GM19035 (cell line): ENCODE data around the gene PTPRF.
"Not testable (repeated sequence)": the region's sequence is repeated elsewhere in the genome, so short reads cannot be mapped to it uniquely, and the experiment has no call there.

Experiments used
- ATAC-seq: cut with Tn5 transposase; IDR thresholded peaks from one replicate; pipeline ENCODE4 v1.9.1; 2021; ENCODE audit not compliant: unreplicated experiment

PTPRF gene

DNA sequence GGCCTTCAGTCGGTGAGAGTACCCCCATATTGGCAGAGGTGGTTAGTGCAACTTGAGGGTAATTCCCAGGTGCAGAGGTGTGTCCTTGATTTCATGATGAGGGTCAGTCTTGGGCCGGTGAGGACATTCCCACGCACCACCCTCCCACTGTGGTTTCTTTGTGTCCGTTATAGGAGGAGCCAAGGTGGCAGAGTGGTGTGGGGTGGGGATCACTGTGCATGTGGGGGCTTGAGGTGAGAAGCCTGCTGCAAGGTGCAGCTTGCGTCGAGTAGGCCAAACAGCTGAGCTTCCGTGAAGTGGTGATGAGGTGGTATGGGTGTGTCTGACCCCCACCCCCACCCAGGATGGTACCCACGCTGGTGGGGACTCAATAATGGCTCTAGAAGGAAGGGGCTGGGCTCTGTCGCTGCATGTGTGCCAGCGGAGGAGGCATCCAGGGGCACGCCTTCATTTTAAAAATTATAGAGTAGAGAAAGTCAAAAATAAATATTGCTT, 6.2 kb downstream of the PTPRF start:
- ATAC-seq = no peak

DNA sequence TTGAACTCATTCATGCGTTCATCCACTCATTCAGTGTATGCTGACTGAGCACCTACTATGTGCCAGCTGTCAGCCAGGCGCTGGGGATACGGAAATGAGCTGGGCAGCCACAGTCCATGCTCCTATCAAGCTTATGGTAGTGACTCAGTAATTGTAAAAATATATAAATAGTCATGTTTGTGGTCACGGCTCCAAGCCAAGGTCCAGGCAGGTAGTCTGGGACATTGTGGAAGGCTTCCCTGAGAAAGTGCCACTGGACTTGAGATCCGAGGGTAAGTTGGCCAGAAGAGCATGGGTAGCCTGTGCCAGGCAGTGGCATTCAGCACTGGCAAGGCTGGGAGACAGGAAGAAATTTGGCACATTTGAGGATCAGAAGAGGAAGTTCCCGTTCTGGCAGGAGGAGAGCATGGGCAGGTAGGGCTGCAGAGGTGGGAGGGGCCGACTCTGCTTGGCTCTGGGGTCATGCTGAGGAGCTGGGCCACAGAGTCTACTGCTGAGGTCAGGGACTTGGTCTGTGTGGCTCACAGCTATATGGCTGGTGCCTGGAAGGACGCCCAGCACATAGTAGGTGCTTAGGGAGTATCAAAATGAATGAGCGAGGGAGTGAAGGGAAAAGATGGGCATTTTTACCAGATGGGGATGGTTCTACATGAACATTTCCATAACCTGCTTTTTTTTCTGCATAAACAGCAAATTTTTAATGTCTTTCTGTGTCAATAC, 6.9 kb downstream of the PTPRF start:
- ATAC-seq = no peak

DNA sequence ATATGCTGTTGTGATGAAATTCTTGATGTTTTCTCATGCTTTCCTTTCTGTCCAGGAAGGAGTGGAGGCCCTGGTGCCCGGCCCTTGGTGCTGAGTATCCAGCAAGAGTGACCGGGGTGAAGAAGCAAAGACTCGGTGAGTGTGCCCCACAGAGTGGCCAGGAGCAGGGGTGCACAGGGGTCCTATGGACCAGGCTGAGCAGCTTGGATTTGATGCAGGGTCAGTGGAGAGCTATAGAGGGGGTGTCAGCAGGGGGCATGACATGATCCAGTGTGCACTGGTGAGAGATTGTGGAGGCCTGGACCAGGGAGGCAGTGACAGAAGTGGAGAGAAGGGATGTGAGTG, 7.4 kb downstream of the PTPRF start:
- no peak for ATAC-seq

DNA sequence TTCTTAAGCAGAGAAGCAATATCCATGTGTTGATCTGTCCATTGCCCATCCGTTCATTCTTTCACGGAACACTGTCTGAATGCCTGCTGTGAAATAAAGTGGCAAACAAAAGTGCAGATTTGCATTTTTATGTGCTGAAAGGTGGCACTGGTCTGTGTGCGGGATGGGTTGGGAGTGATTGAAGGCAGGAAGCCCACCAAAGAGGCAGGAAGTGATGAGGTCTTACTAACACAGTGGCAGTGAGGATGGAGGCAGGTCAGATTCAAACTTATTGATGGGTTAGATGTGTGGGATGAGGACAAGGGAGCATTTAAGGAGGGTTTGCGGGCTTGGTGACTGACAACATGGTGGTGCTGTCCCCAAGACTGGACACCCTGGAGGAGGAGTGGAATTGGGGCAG, 8.3 kb downstream of the PTPRF start:
- ATAC-seq = no peak

DNA sequence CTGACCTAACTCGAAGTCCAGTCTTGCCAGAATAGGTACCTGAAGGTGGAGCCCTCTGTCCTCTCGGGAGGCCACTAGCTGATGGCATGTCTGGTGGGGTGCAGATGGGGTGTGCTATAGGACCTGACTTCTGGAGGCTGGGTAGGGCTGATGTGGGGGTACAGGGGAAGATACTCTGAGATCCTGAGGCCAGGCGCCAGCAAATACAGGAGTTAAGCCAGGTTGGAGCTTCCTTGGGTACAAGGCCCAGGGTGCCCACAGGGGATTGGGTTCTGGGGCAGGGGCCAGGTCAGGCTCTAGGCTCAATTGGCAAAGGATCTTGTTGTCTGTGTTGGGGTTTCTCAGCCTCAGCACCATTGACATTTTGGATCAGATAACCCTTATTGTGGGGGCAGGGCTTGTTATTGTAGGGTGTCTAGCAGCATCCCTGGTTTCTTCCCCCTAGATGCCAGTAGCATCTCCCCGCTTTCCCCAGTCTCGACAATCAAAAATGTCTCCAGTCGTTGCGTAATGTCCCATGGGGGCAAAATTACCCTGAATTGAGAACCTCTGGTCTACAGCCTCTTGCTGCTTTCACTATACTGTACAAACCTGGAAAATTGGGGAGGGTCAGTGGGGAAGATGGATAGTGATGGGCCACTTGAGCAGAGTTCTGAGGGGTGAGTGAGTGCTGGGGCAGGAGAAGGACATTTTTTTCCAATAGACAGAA, 9.2 kb downstream of the PTPRF start:
- no peak for ATAC-seq

DNA sequence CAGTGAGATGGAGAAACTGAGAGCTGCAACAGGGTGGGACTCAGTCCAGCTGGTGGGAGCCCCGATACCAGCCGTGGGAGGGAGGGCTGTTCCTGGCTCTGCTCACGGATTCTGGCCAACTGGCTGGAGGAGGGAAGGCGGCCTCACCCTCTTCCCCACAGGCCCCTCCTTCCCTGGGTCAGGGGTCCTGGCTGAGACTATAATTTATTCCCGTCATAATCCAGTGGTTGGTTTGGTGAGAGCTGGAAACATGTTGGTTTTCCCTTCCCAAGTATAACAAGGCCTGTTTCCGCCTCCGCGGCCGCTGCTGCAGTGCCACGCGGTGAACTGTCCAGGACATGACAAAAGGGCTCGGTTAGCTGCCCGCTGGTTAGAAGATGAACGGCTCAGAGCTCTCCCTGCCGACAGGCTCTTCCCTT, 10.0 kb downstream of the PTPRF start:
- ATAC-seq = no peak

DNA sequence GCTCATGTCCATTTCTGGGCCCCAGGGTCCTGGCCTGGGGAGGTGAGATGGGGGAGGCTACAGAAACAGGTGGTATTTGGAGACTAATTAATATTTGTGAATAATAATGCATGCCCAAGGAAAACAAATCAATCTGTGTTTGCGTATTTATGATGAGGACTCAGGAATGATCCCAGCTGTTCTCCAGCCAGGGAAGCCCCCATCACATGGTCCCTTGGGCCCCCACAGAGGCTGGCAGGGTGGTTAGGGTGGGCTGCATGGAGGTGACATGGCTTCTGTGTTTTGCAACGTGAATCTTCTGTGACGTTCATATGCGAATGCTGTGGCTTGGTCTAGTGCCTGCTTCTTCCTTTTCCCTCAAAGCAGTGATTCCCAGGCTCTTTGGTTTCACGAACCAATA, 10.5 kb downstream of the PTPRF start:
- no peak for ATAC-seq

DNA sequence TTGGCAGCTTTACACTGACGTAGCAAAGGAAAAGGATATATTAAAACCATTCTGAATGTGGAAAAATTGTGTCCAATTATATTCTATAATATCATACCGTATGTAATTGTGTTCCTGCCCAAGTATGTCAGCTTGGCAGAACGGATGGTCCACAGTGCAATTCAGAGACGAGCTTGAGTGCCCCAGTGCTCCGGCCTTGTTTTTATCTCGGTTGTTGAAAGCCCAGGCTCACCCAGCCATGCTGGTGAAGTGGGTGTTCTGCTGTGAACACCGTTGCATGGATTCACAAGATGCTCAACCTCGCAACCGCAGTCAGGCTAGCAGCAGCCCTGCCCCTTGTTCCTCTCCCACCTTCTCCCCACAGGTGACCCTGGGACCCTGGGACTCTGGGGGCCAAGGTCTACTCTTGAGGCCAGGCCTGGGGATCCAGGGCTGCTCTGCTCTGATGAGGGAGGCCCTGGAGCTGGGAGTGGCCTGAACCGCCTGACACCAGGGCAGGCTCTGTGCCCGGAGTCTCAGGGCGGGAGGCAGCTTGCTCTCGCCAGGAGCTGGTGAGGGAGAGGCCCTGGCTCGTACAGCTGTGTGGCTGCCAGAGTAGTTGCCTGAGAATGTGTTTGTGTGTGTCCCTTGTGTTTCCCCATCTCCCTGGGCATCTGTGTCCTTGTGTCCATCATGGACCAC, 11.2 kb downstream of the PTPRF start:
- no peak for ATAC-seq

DNA sequence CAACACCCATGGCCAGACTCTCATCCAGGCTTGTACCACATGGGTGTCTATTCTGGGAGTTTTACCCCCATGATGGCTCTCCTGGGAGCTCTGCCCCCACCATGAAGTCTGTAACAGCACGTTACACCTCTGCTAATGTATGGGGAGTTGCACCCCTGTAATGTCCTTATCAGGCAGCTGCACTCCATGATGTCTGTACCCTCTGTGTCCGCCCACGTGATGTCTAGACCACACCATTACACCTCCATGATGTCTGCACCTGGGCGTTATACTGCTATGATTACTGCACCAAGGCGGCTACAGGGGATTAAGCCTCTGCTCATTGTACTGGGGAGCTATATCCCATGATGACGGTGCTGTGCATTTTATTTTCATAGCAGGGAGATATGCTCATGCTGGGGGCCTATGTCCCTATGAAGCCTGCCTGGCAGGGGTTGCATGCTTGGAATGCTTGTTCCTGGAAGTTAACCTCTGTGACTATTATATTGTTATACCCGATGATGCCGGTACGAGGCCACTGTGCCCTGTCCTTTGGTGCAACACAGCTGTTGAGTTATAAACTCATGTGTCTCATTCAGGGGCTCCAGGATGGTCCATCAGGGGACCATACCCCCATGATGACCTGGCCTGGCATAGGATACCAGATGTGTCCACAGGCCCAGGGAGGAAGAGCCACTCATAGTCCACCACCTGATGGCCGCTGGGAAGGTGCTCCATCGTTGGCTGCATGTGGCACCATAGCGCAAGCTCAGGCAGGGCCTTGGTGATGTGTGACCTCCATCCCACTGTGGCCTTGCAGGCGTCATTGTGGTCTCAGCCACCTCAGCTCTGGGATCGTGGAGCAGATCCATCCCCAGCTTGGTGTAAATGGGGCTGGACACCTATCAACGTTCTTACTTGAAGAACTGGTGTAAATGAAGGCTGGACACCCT, 12.1 kb downstream of the PTPRF start:
- no peak for ATAC-seq

DNA sequence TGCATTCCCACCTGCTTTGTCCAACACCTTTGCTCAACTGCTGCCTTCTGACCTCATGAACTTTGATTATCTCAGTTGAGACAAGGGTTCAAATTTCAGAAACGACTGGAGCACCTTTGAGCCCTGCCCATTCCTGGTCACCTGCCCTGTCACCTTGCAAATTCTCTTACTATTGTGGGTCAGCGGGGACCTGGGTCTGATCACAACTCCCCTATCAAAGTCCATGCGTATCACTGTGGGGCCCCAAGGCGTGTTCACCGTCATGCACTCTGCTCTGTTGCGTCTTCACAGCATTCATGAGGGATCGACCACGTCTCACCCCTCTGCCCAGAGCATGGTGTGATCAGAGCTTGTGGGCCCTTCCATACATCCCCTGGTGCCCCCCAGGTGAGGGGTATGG, 12.9 kb downstream of the PTPRF start:
- ATAC-seq = no peak

DNA sequence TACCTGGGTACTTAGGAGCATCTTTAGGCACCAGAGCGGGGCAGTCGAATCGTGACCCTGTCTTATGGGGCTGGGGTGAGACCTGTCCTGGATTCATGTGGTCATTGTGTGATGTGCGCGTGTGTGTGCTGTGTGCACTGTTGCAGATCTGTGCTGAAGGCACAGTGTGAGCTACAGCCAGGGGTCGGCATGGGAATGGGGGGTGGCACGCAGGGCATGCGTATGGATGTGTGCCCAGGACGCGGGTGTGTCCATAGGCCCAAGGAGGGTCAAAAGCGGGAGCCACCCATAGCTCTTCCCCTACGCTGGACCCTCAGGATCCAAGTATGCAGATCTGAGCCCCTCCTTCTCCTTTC, 14.6 kb downstream of the PTPRF start:
- ATAC-seq = no peak

DNA sequence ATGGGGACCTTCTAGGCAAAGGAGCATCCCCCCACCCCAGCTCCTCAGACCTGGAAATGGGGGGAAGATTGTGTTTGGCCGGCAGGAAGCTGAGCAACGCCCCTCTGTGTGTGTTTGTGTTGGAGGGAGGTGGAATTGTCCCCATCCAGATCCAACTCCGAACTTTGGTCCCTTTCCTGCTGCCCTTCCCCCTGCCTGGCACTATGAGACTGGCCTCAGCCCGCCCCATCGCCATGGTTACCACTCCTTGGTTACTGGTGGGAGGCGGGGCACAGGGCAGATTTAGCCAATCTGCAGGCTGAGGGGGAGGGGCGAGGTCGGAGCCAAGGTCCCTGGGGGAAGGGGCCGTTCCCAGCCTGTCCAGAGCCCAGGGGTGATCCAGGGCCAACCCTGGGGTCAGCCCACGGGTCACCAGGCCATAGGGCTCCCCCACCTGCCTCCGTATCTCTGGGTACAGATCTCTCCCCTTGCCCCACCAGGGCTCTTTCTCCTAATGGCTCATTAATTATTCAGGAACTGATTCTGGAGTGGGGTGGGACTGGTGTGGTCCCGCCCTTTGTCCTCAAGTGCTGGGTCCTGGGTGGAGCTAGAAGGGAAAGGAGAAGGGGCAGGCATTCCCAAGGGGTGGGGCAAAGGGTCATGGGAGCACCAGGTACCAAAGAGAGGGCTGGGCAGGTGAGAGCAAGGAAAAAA, 15.2 kb downstream of the PTPRF start:
- no peak for ATAC-seq

DNA sequence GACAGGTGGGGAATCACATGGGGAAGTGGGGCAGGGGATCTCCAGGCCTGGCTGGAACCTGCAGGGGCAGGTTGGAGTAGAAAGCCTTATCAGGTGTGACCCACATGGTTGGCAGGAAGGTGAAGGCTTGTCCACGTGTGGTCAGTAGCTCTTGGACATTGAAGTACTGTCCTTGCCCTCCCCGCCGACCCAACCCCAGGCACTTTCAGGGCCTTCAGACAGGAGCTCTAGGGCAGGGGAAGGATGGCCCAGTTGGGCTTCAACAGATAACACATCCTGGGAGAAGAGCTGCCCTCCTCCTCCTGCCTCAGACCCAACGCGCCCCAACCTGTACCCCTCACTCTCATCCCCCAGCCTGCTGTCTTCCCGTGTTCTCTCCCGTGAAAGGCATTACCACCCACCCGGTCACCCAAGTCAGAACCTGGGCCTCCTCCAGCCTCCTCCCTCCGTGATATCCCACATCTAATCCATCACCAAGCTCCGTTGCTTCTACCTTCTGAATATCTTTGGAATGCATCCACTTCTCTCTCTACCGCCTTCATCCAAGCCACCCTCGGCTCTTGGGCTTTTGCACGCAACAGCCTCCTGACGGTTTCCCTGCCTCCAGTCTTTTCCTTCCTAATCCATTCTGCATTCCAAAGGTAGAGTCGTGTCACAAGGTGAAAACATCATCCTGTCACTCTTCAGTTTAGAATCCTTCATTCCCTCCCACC, 15.9 kb downstream of the PTPRF start:
- no peak for ATAC-seq

DNA sequence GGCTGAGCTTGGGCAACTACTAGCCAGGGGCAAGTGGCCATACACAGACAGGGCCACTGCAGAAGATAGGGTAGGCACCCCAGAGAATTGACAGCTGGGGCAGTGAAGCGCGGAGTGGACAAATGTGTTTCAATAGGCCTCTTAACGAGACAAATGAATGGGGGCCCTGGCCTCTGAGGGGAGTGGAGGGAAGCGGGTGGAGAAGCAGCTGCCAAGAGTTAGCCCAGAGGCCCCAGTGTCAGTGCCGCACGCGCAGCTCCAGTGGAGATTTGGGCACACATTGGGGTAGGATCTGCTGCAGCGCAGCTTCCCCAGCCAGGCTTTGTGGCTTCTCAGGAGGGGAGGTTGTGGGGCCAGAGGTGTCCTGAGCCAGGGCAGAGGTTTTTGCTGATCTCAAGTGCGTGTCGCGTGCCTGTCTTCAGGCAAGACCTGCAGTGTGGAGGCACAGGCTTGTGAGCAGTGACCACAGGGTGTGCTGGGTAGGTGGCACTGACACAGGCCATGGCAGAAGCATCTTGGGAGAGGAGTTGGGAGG, 16.9 kb downstream of the PTPRF start:
- no peak for ATAC-seq

DNA sequence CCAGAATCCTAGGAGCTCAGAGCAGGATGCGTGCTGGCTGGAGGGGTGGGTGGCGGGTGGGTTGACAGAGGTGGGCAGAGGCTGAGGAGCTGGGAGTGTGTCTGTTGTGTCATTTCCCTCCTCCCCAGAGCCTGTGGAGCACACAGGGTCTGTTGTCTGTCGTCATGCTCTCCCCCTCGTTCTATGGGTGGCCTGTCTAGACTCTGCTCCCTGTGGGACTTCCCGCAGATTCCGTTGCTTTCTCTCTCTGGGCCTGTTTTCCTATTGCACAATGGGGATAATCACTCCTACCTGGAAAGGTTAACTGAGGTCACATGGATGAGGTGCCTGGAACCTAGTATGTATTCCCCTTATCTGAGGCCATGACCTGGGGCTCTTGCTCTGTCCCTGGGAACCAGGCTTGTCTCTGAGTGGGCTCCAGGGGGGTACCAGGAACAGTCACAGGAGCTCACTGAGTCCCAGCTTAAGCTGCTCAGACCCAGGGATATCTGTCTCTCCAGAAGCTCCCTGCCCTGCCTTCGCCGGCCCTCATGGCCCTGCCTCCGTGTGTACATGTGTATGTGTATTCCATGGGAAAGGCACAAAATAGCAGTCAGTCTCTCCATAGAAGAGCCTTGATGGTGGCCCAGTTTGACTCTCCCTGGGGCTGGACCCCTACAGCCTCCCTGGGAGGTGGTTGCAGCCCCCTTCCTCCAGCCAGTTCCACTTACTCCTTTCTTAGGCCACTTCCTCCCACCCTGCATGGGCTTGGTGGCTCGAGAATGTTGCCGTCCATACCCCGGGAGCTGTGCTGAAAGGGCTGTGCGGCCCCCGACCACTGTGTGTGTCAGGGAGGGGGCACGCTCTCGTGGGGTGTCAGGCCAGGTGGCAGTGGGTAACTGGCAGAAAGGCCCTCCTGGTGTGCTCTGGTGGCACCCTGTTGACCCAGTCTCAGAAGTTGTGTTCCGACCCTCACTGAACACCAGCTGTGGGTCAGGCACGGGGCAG, 17.9 kb downstream of the PTPRF start:
- no peak for ATAC-seq

DNA sequence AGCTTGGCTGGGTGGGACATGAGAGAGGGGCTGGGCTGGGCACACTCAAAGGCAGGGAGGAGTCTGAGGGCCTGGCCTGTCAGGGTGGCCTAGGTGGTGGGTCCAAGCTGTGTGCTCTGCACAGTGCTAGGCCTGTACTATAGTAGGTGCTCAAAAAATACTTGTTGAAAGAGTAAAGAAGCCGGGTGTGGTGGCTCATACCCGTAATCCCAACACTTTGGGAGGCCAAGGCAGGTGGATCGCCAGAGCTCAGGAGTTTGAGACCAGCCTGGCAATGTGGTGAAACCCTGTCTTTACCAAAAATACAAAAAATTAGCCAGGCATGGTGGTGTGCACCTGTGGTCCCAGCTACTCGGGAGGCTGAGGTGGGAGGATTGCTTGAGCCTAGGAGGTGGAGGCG, 18.7 kb downstream of the PTPRF start:
- not testable (repeated sequence) for ATAC-seq

DNA sequence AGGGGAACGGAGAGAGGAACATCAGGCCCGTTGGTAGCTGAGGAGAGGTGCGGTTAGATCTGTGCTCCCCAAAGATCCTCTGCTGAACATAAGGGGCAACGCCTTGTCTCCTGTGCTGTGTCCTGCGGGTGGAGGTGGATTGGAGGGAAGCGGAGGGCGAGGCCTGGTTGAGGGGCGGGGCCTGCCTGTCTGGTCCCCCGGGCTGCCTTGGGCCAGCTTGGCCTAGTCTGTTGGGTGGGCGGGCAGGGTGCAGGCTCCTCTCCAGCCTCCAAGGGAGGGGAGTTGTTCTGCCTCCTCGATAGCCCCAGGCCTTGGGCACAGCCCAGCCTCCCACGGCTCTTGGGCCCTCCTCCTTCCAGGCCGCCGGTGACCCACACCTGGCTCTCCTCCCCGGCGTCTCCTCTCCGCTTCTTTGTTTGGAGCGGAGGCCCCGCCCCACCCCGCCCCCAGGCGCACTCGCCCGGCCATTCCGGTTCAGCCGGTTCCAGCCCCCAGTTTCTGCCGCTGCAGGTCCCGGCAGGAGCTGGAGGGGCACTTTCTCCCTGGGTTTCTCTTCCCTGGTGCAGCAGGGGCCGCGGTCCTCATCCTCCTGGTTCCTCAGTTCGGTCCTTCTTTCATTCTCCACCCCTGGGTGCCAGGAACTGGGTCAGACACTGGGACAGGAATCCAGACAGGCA, 19.4 kb downstream of the PTPRF start:
- ATAC-seq = no peak
